Chondrocyte (in vitro differentiated cells): Measurements from ENCODE around the gene SNED1. TPM values are rescaled to one million over a fixed set of nuclear protein-coding genes. Genes with fewer than 3 reads are reported as not detected.
A peak's percentile ranks its signal among the peaks of the same experiment; 100 is the strongest.

Experiments used
- DNase-seq: peaks from one replicate; pipeline ENCODE4 v3.0.0; 2021; ENCODE audit warnings: mixed read lengths, low spot score
- H3K27ac Mint-ChIP-seq: one replicate; pipeline ENCODE4 v1.8.0; 2021; ENCODE audit warnings: mild to moderate bottlenecking, moderate library complexity, mixed read lengths; ENCODE audit not compliant: unreplicated experiment
- H3K27me3 Mint-ChIP-seq: 2 replicates; pipeline ENCODE4 v1.8.0; 2021; ENCODE audit warnings: low read depth, mixed read lengths
- H3K36me3 Mint-ChIP-seq: 2 replicates; pipeline ENCODE4 v1.8.0; 2021; ENCODE audit warnings: low read depth, mixed read lengths
- H3K4me1 Mint-ChIP-seq: 2 replicates; pipeline ENCODE4 v1.8.0; 2021; ENCODE audit warnings: low read depth, mild to moderate bottlenecking, mixed read lengths
- H3K4me3 Mint-ChIP-seq: one replicate; pipeline ENCODE4 v1.8.0; 2021; ENCODE audit warnings: mild to moderate bottlenecking, moderate library complexity, mixed read lengths; ENCODE audit not compliant: unreplicated experiment
- H3K9me3 Mint-ChIP-seq: 2 replicates; pipeline ENCODE4 v1.8.0; 2021; ENCODE audit warnings: low read depth, mixed read lengths
- CTCF ChIP-seq: fragments of 200-600 bp; sonication (generic); IDR thresholded peaks from 2 replicates; pipeline ENCODE4 v1.5.0; 2021; ENCODE audit warnings: antibody characterized with exemption, mild to moderate bottlenecking, moderate library complexity
- total RNA-seq: library from RNA; stranded (reverse); gene quantifications from 3 replicates; pipeline ENCODE4 v1.2.1, GENCODE V29; 2021

SNED1 gene
- total RNA-seq, 1 donor from 2014 or later = 1.9 TPM

DNA sequence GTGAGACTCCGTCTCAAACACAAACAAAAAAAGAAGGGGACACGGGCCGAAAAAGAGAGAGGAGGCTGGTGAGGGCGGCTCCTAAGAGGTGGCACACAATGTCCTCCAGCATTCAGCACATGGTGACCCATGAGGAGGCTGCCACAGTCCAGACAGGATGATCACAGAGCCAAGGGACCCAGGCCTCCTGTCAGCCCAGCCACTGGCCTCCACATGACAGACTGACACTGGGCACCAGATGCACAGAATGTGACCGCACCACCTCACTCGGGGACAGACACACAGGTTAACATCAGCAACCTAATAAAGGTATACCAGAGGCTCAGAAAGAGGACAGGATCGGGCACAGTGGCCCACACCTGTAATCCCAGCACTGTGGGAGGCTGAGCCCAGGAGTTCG lies 129.8 kb downstream of the SNED1 start:
- Mint-ChIP-seq H3K36me3 (peaks cover 3% of the 10 kb centered on the region), H3K27me3 (no peaks in the 10 kb centered on the region), H3K9me3 (no peaks in the 10 kb centered on the region), H3K4me1 (no peaks in the 10 kb centered on the region), H3K27ac (no peak overlapping the region), H3K4me3 (no peak overlapping the region)
- TF ChIP-seq CTCF = no peak
- peak; percentile 27 for DNase-seq

DNA sequence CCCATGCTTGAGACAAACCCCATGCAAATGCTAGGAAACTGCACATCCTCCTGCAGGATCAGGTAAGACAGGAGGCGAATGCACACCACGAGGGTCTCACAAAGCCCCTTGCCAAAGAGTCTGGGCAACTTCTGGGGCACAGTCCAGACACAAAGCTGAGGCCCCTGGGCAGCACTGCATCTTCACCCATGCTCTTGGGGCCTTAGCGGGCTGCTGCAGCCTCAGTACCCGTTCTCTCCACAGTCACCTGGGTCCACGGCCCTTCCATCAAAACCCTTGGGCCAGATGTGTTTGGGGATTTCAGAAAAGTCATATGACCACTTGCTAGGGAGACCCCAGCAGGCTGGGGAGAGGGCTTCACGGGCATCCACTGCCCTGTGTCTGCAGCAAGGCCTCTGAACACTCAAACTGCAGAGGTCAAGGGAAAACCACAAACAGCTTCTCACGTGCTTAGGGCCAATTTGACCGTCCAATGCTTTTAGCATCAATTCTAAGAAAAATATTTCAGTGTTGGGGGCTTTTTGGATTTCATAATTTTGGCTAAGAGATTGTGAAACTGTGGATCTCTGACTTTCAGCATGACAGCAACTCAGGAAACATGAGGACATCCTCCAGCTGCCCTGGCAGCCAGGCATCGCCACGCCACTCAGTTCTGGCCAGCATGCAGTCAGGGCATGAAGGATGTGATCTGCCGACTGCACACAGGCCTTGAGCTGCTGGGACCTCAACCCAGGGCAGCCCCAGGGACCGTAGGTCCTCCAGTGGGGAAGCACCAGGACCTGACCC lies 130.9 kb downstream of the SNED1 start:
- no peak overlapping the region for H3K4me3 Mint-ChIP-seq
- no peak overlapping the region for H3K27ac Mint-ChIP-seq
- TF ChIP-seq CTCF = no peak
- H3K27me3 Mint-ChIP-seq = no peaks in the 10 kb centered on the region
- no peaks in the 10 kb centered on the region for H3K4me1 Mint-ChIP-seq
- H3K36me3 Mint-ChIP-seq = peaks cover 3% of the 10 kb centered on the region
- H3K9me3 Mint-ChIP-seq = no peaks in the 10 kb centered on the region
- DNase-seq = peak; percentile 66

- Mint-ChIP-seq H3K27ac (no peak overlapping the region), H3K4me1 (no peaks in the 10 kb centered on the region), H3K4me3 (no peak overlapping the region), H3K27me3 (no peaks in the 10 kb centered on the region), H3K9me3 (no peaks in the 10 kb centered on the region), H3K36me3 (peaks cover 3% of the 10 kb centered on the region)
- no peak for TF ChIP-seq CTCF
- DNase-seq = peak; percentile 87
These were observed 131.9 kb downstream of the SNED1 start for GRCh38 chr2:241130316-241130715.

GRCh38 chr2:241131531-241131930 lies 133.1 kb downstream of the SNED1 start:
- Mint-ChIP-seq H3K4me3 (no peak overlapping the region), H3K27me3 (no peaks in the 10 kb centered on the region), H3K27ac (no peak overlapping the region), H3K4me1 (no peaks in the 10 kb centered on the region), H3K36me3 (peaks cover 6% of the 10 kb centered on the region), H3K9me3 (no peaks in the 10 kb centered on the region)
- TF ChIP-seq CTCF = no peak
- DNase-seq = peak; percentile 55

DNA sequence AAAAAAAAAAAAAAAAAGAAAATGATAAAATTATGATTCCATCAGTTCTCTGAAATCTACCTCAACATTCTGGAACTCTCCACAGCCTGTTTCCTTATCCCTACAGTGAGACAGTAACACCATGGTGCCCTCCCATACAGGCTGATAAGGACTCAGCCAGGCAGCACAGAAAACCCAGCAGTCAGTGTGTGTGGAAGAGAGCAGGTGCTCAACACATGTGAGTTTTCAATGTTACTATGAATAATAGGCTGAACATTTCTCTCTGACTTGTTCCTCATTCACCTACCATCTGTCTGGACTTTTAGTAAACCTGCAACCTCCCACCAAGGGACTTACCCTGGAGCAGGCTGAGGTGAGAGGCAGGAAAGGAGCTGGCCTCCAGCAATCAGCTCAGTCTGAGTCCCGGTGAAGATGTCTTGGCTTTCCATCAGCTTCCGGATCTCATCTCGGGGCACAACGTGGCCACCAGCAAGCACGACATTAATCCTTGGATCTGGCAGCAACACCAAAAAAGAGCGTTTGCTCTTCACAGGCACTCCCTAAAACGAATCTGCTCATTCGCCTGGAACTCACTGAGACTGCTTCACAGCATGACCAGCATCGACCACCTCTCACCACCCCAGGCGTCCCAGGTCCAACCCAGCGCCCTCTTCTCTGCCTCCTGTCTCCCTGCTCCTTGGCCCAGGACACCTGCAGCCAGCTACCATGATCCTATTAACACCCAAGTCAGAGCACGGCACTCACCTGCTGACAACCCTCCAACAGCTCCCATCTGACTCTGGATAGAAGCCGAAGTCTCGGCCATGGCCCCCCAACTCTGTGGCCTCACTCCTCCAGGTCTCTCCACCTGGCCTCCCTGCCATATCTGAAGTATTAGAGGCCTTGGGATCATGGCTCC lies 134.4 kb downstream of the SNED1 start:
- TF ChIP-seq CTCF = no peak
- peaks cover 6% of the 10 kb centered on the region for H3K36me3 Mint-ChIP-seq
- no peaks in the 10 kb centered on the region for H3K27me3 Mint-ChIP-seq
- H3K9me3 Mint-ChIP-seq = no peaks in the 10 kb centered on the region
- peak; percentile 68 for DNase-seq
- no peak overlapping the region for H3K27ac Mint-ChIP-seq
- H3K4me3 Mint-ChIP-seq = no peak overlapping the region
- H3K4me1 Mint-ChIP-seq = no peaks in the 10 kb centered on the region
